Endothelial cell of umbilical vein (primary cell): ENCODE measurements around the gene CIDEB. TPM values are rescaled to one million over a fixed set of nuclear protein-coding genes. Genes with fewer than 3 reads are reported as not detected.

ENCODE experiments used
- BruUV-seq: library from RNA; stranded (reverse); fragments of 400-500 nt; replicated peaks from 2 replicates; lab custom pipeline; 2021; lab: Mats Ljungman, UMichigan
- CTCF ChIA-PET: fragments of 300-600, 350-600 bp; sonication (Branson Sonifier 250); formaldehyde crosslinking; loops from one replicate; lab custom pipeline; 2021; ENCODE audit warnings: antibody characterized with exemption, inconsistent platforms; lab: Charles Lee
- POLR2A ChIA-PET: fragments of 300-600, 350-600 bp; sonication (Branson Sonifier 250); formaldehyde crosslinking; loops from one replicate; lab custom pipeline; 2021; ENCODE audit warnings: antibody characterized with exemption, inconsistent platforms; lab: Charles Lee
- DNase-seq: peaks from one replicate; pipeline ENCODE4 v3.0.0-alpha.2; 2011; ENCODE audit warnings: low read depth, low spot score
- FAIRE-seq: peaks from 2 replicates; lab custom pipeline; 2011; peaks lifted over from hg19 to GRCh38; lab: Jason Lieb, UNC
- H2AFZ ChIP-seq: 2 replicates; pipeline ENCODE4 v1.6.0; 2012; ENCODE audit warnings: low read depth, low read length, control low read depth, inconsistent platforms
- H3K27ac ChIP-seq: 2 replicates; pipeline ENCODE4 v1.5.1; 2011; ENCODE audit warnings: low read depth, mild to moderate bottlenecking, control low read depth, low read length, moderate library complexity; ENCODE audit not compliant: insufficient read depth
- H3K27me3 ChIP-seq, 2 experiments: 2 replicates each; pipeline versions ENCODE4 v1.6.0 to v1.6.1; 2011; ENCODE audit warnings: low read length in 2 of 2, mixed read lengths in 1 of 2; ENCODE audit not compliant: control insufficient read depth in 2 of 2, insufficient read depth in 2 of 2
- H3K36me3 ChIP-seq, 2 experiments: 2 replicates in 1 of 2; 3 replicates in 1 of 2; pipeline ENCODE4 v1.5.1; 2011; ENCODE audit warnings: low read length in 2 of 2, mild to moderate bottlenecking in 1 of 2, moderate library complexity in 1 of 2; ENCODE audit not compliant: control insufficient read depth in 2 of 2, insufficient read depth in 2 of 2; ENCODE audit errors: extremely low read depth in 1 of 2
- H3K4me1 ChIP-seq: 3 replicates; pipeline ENCODE4 v1.5.1; 2011; ENCODE audit warnings: mild to moderate bottlenecking, low read length; ENCODE audit not compliant: control insufficient read depth, insufficient read depth; ENCODE audit errors: extremely low read depth
- H3K4me2 ChIP-seq: 2 replicates; pipeline ENCODE4 v1.6.1; 2011; ENCODE audit warnings: low read length, control low read depth, mixed read lengths; ENCODE audit not compliant: insufficient read depth
- H3K4me3 ChIP-seq, 3 experiments: fragments of 200-600 bp in 1 of 3; sonication (generic), shearing (Covaris generic) in 1 of 3; replicated peaks in 1 of 3; 2 replicates each; pipeline ENCODE4 v1.5.1; 2011 to 2016; ENCODE audit warnings: control low read depth in 3 of 3, low read length in 3 of 3, mild to moderate bottlenecking in 2 of 3, inconsistent platforms in 1 of 3, low read depth in 1 of 3, moderate library complexity in 1 of 3; ENCODE audit not compliant: insufficient read depth in 1 of 3
- H3K79me2 ChIP-seq: 2 replicates; pipeline ENCODE4 v1.6.0; 2012; ENCODE audit warnings: low read length, inconsistent platforms; ENCODE audit not compliant: control insufficient read depth, insufficient read depth
- H3K9ac ChIP-seq: replicated peaks from 2 replicates; pipeline ENCODE3; 2011; ENCODE audit warnings: low read length, control low read depth; ENCODE audit not compliant: insufficient read depth; ENCODE audit errors: extremely low read depth
- H3K9me1 ChIP-seq: replicated peaks from 3 replicates; pipeline ENCODE4 v1.6.0; 2011; ENCODE audit warnings: mild to moderate bottlenecking, low read length; ENCODE audit not compliant: control insufficient read depth, insufficient read depth; ENCODE audit errors: extremely low read depth
- H3K9me3 ChIP-seq: replicated peaks from 2 replicates; pipeline ENCODE4 v1.5.1; 2012; ENCODE audit warnings: low read length, inconsistent platforms; ENCODE audit not compliant: control insufficient read depth, insufficient read depth
- H4K20me1 ChIP-seq: replicated peaks from 2 replicates; pipeline ENCODE3; 2011; ENCODE audit warnings: mild to moderate bottlenecking, low read length; ENCODE audit not compliant: control insufficient read depth, insufficient read depth; ENCODE audit errors: extremely low read depth
- EZH2 ChIP-seq: IDR thresholded peaks from 2 replicates; pipeline ENCODE4 v1.6.1; 2012; ENCODE audit warnings: borderline replicate concordance, low read depth, mild to moderate bottlenecking, moderate library complexity, low read length, inconsistent platforms; ENCODE audit not compliant: severe bottlenecking
- FOS ChIP-seq: IDR thresholded peaks from 2 replicates; pipeline ENCODE4 v1.6.1; 2011; ENCODE audit warnings: mild to moderate bottlenecking, low read length, moderate library complexity, borderline replicate concordance; ENCODE audit not compliant: insufficient read depth
- GATA2 ChIP-seq: IDR thresholded peaks from 2 replicates; pipeline ENCODE4 v1.7.0; 2011; ENCODE audit warnings: low read depth, mild to moderate bottlenecking, moderate library complexity, mixed read lengths, low read length; ENCODE audit not compliant: insufficient read length, insufficient read depth
- JUN ChIP-seq: IDR thresholded peaks from 2 replicates; pipeline ENCODE4 v1.6.1; 2011; ENCODE audit warnings: borderline replicate concordance, low read depth; ENCODE audit not compliant: insufficient read length, insufficient read depth
- MYC ChIP-seq: IDR thresholded peaks from one replicate; pipeline ENCODE4 v1.6.1; 2011; ENCODE audit warnings: mild to moderate bottlenecking, low read depth, low read length
- POLR2A ChIP-seq: IDR thresholded peaks from 2 replicates; pipeline ENCODE4 v1.6.1; 2012; ENCODE audit warnings: low read depth, mild to moderate bottlenecking, control low read depth, low read length
- POLR2AphosphoS5 ChIP-seq: IDR thresholded peaks from 2 replicates; pipeline ENCODE4 v1.6.1; 2012; ENCODE audit warnings: low read depth, mild to moderate bottlenecking, control low read depth, low read length, moderate library complexity; ENCODE audit not compliant: insufficient read depth
- dilution Hi-C: fragments of 300-500 bp; cut with MboI; formaldehyde crosslinking; loops from one replicate; pipeline ENCODE4 v1.15.0; 2019; ENCODE audit warnings: low sequenced_read_pairs; ENCODE audit not compliant: extremely low pct_ligation_motif_present
- intact Hi-C: fragments of 100-400 bp; cut with micrococcal nuclease; formaldehyde crosslinking; loops from one replicate; pipeline ENCODE4 v1.10.0; 2022
- polyA plus RNA-seq, 4 experiments: library from polyadenylated mRNA; depleted of rRNA in 3 of 4; stranded (reverse) in 3 of 4; unstranded in 1 of 4; fragments of >200 nt; gene quantifications; 2 replicates each; pipeline versions ENCODE4 v1.2.1 to v1.2.3, GENCODE V29; 2011 to 2012; ENCODE audit warnings: missing spikeins in 1 of 4
- total RNA-seq: library from RNA; stranded (reverse); gene quantifications from 2 replicates; pipeline ENCODE4 v1.2.3, GENCODE V29; 2021
- TF ChIP-seq, protein P1 (sequence below): IDR thresholded peaks from 2 replicates; pipeline ENCODE4 v1.6.1; 2011; ENCODE audit not compliant: insufficient read depth, insufficient read length
- TF ChIP-seq, protein P2 (sequence below), 2 donors: IDR thresholded peaks; 1 replicate in 1 of 2; 2 replicates in 1 of 2; pipeline ENCODE4 v1.5.1; 2011; ENCODE audit warnings: low read length in 2 of 2, mild to moderate bottlenecking in 2 of 2, moderate library complexity in 2 of 2, control low read depth in 1 of 2, inconsistent platforms in 1 of 2, low read depth in 1 of 2; ENCODE audit not compliant: insufficient read depth in 1 of 2; ENCODE audit errors: extremely low read depth in 1 of 2

Gene CIDEB
- total and polyA plus RNA-seq, 2 donors (not counting 3 experiments of a cell fraction or from before 2014, with no cell fraction given): 5.2 to 7.2 TPM

DNA sequence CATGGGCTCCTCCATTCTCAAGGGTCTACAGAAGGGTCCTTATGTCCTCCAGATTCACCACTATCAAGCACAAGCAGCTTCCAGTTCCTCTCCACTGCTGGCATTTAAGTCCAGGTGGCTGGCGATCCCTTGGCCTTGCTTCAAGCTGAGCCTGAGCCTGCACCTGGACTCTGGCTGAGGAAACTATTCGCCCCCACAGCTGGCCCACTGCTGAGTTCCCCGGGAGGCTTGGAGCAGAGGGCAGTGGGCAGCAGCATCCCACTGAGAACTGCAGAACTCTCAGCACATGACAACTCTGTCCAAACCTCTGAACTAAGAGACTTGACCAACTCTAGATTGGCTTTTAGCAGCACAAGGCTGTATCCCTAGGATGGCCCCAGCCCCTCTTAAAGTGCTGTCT is 25.0 kb downstream of the CIDEB start:
- ChIA-PET POLR2A (no interaction called here), CTCF (interaction anchor here (1.5 to 4.0 kb wide), 2 partner anchors 10 to 14 kb away, joined by 4 to 27 read pairs; no protein-coding TSS in a partner anchor)
- H3K9me1 ChIP-seq: no peaks in the 10 kb centered on the region
- H3K4me2 ChIP-seq: no peak overlapping the region
- H3K9ac ChIP-seq: no peak overlapping the region
- no peaks in the 10 kb centered on the region for H3K36me3 ChIP-seq
- dilution Hi-C loops (no loop called here), intact Hi-C loops (no loop called here)
- H3K27ac ChIP-seq: no peak overlapping the region
- DNase-seq (no peak), FAIRE-seq (no peak)
- H3K4me1 ChIP-seq: no peaks in the 10 kb centered on the region
- H3K79me2 ChIP-seq: no peaks in the 10 kb centered on the region
- H4K20me1 ChIP-seq: no peaks in the 10 kb centered on the region
- no peak for TF ChIP-seq POLR2AphosphoS5
- TF ChIP-seq GATA2: no peak
- TF ChIP-seq, protein P1, sequence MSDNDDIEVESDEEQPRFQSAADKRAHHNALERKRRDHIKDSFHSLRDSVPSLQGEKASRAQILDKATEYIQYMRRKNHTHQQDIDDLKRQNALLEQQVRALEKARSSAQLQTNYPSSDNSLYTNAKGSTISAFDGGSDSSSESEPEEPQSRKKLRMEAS: no peak
- no peak for TF ChIP-seq EZH2
- TF ChIP-seq JUN: no peak
- TF ChIP-seq FOS: no peak
- TF ChIP-seq, protein P2, sequence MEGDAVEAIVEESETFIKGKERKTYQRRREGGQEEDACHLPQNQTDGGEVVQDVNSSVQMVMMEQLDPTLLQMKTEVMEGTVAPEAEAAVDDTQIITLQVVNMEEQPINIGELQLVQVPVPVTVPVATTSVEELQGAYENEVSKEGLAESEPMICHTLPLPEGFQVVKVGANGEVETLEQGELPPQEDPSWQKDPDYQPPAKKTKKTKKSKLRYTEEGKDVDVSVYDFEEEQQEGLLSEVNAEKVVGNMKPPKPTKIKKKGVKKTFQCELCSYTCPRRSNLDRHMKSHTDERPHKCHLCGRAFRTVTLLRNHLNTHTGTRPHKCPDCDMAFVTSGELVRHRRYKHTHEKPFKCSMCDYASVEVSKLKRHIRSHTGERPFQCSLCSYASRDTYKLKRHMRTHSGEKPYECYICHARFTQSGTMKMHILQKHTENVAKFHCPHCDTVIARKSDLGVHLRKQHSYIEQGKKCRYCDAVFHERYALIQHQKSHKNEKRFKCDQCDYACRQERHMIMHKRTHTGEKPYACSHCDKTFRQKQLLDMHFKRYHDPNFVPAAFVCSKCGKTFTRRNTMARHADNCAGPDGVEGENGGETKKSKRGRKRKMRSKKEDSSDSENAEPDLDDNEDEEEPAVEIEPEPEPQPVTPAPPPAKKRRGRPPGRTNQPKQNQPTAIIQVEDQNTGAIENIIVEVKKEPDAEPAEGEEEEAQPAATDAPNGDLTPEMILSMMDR (IDR thresholded peaks at IDR 0.05; ENCODE audit: extremely low read depth in 1 of 2, insufficient read depth in 1 of 2, low read depth in 1 of 2, low read length in 2 of 2): no peak
- TF ChIP-seq POLR2A: no peak
- no peak for TF ChIP-seq MYC
- no peak overlapping the region for H3K4me3 ChIP-seq
- no peaks in the 10 kb centered on the region for H3K9me3 ChIP-seq
- no peak overlapping the region for H2AFZ ChIP-seq
- no peaks in the 10 kb centered on the region for H3K27me3 ChIP-seq
- no TSS peak for BruUV-seq
